GM18502 (cell line): ENCODE measurements around the gene FANCF.
A peak's percentile ranks its signal among the peaks of the same experiment; 100 is the strongest.

Source experiments
- ATAC-seq: cut with Tn5 transposase; IDR thresholded peaks from one replicate; pipeline ENCODE4 v1.9.1; 2021; ENCODE audit warnings: mild to moderate bottlenecking; ENCODE audit not compliant: unreplicated experiment, poor library complexity

FANCF gene

GRCh38 chr11:22626573-22627239, 1.1 kb upstream of the FANCF start:
- no peak for ATAC-seq

- ATAC-seq: peak; percentile 63
Observed at GRCh38 chr11:22624742-22625447, 728 bp downstream of the FANCF start.

- ATAC-seq: no peak
Observed at GRCh38 chr11:22617868-22618267, 7.8 kb downstream of the FANCF start.

- no peak for ATAC-seq
Observed at GRCh38 chr11:22603933-22604332, 21.7 kb downstream of the FANCF start.

- no peak for ATAC-seq
Observed at GRCh38 chr11:22602504-22602903, 23.1 kb downstream of the FANCF start.

GRCh38 chr11:22599458-22599857, 26.2 kb downstream of the FANCF start:
- ATAC-seq: no peak

- no peak for ATAC-seq
Observed at GRCh38 chr11:22597062-22597461, 28.6 kb downstream of the FANCF start.

- ATAC-seq: no peak
Observed at GRCh38 chr11:22584976-22585375, 40.6 kb downstream of the FANCF start.

- ATAC-seq: no peak
Observed at GRCh38 chr11:22583963-22584492, 41.6 kb downstream of the FANCF start.

- no peak for ATAC-seq
Observed at GRCh38 chr11:22582151-22582410, 43.5 kb downstream of the FANCF start.

GRCh38 chr11:22581354-22582150, 44.1 kb downstream of the FANCF start:
- ATAC-seq: no peak

GRCh38 chr11:22577854-22578253, 47.8 kb downstream of the FANCF start:
- no peak for ATAC-seq
